DMS 273 treated with DMSO at 0.1 percent for 48 hours (cell line): ENCODE data around the gene GRAMD1C.
"Not testable (repeated sequence)": the region's sequence is repeated elsewhere in the genome, so short reads cannot be mapped to it uniquely, and the experiment has no call there.

Experiments used
- DNase-seq: peaks from one replicate; lab custom pipeline; 2025; lab: John Stamatoyannopoulos, UW

GRAMD1C gene

GRCh38 chr3:113838631-113839209, at the start of gene GRAMD1C:
GRAMD1C (plus strand) TSS chr3:113838788; CDS start chr3:113838910, 122 bp downstream.
- DNase-seq: peak; percentile 91

- no peak for DNase-seq
Observed at GRCh38 chr3:113791381-113791780, 47.2 kb upstream of the GRAMD1C start.

GRCh38 chr3:113794526-113794925, 44.1 kb upstream of the GRAMD1C start:
- no peak for DNase-seq

GRCh38 chr3:113795693-113796092, 42.9 kb upstream of the GRAMD1C start:
- no peak for DNase-seq

- DNase-seq: no peak
Observed at GRCh38 chr3:113802795-113803455, 35.7 kb upstream of the GRAMD1C start.

GRCh38 chr3:113804661-113805060, 33.9 kb upstream of the GRAMD1C start:
- DNase-seq: no peak

GRCh38 chr3:113805249-113805648, 33.3 kb upstream of the GRAMD1C start:
- no peak for DNase-seq

GRCh38 chr3:113812854-113813253, 25.7 kb upstream of the GRAMD1C start:
- no peak for DNase-seq

GRCh38 chr3:113819866-113820265, 18.7 kb upstream of the GRAMD1C start:
- no peak for DNase-seq

- peak; percentile 4 for DNase-seq
Observed at GRCh38 chr3:113825090-113825489, 13.5 kb upstream of the GRAMD1C start.

GRCh38 chr3:113828600-113828999, 10.0 kb upstream of the GRAMD1C start:
- no peak for DNase-seq

GRCh38 chr3:113829576-113830354, 8.8 kb upstream of the GRAMD1C start:
- DNase-seq: no peak

GRCh38 chr3:113831103-113831355, 7.6 kb upstream of the GRAMD1C start:
- no peak for DNase-seq

GRCh38 chr3:113832477-113833164, 6.0 kb upstream of the GRAMD1C start:
- no peak for DNase-seq

GRCh38 chr3:113834983-113835382, 3.6 kb upstream of the GRAMD1C start:
- DNase-seq: no peak

GRCh38 chr3:113839551-113839950, 963 bp downstream of the GRAMD1C start:
- DNase-seq: no peak

GRCh38 chr3:113844622-113845222, 6.1 kb downstream of the GRAMD1C start:
- peak; percentile 9 for DNase-seq

GRCh38 chr3:113847247-113847646, 8.7 kb downstream of the GRAMD1C start:
- DNase-seq: no peak

- no peak for DNase-seq
Observed at GRCh38 chr3:113847664-113848461, 9.3 kb downstream of the GRAMD1C start.

GRCh38 chr3:113849071-113849470, 10.5 kb downstream of the GRAMD1C start:
- not testable (repeated sequence) for DNase-seq

- DNase-seq: not testable (repeated sequence)
Observed at GRCh38 chr3:113849841-113850240, 11.3 kb downstream of the GRAMD1C start.
